Limb (tissue), 2 donors: ENCODE results near the gene TNP2.
A peak's percentile ranks its signal among the peaks of the same experiment; 100 is the strongest.

Experiments used
- DNase-seq, 2 donors: peaks; one replicate each; pipeline ENCODE4 v3.0.0-alpha.2; 2016; ENCODE audit errors: extremely low spot score in 2 of 2

TNP2 gene

GRCh38 chr16:11277607-11278337 is 8.6 kb upstream of the TNP2 start:
- no peak for DNase-seq

- DNase-seq = no peak
Observed at GRCh38 chr16:11276896-11277593, 7.9 kb upstream of the TNP2 start.

- no peak for DNase-seq
Observed at GRCh38 chr16:11276143-11276895, 7.2 kb upstream of the TNP2 start, which contains the start of gene PRM2. Gene PRM2 (minus strand): TSS chr16:11276480. CDS start chr16:11276370, 110 bp downstream.

- no peak for DNase-seq
Observed at GRCh38 chr16:11274964-11275363, 5.8 kb upstream of the TNP2 start.

GRCh38 chr16:11273721-11274324 is 4.7 kb upstream of the TNP2 start:
- peak in 1 of 2 donors; percentile 56 for DNase-seq

GRCh38 chr16:11272921-11273720 is 4.0 kb upstream of the TNP2 start, which contains the start of gene PRM3:
Gene PRM3 (minus strand): TSS chr16:11273629. CDS start chr16:11273595, 34 bp downstream.
- no peak for DNase-seq

GRCh38 chr16:11272484-11272883 is 3.4 kb upstream of the TNP2 start:
- no peak for DNase-seq

GRCh38 chr16:11271610-11272009 is 2.5 kb upstream of the TNP2 start:
- no peak for DNase-seq

GRCh38 chr16:11270602-11271162 is 1.6 kb upstream of the TNP2 start:
- no peak for DNase-seq

GRCh38 chr16:11265124-11265523 is 4.0 kb downstream of the TNP2 start:
- DNase-seq = no peak

GRCh38 chr16:11264155-11264832 is 4.8 kb downstream of the TNP2 start:
- no peak for DNase-seq

GRCh38 chr16:11263737-11264136 is 5.4 kb downstream of the TNP2 start:
- DNase-seq = no peak

GRCh38 chr16:11262915-11263314 is 6.2 kb downstream of the TNP2 start:
- DNase-seq = no peak

GRCh38 chr16:11260596-11260966 is 8.5 kb downstream of the TNP2 start:
- DNase-seq = no peak

- DNase-seq = no peak
Observed at GRCh38 chr16:11259655-11260595, 9.2 kb downstream of the TNP2 start.

- DNase-seq = peak in 1 of 2 donors; percentile 3
Observed at GRCh38 chr16:11258553-11259492, 10.3 kb downstream of the TNP2 start.

- DNase-seq = peak; percentile 80
Observed at GRCh38 chr16:11257131-11257938, 11.8 kb downstream of the TNP2 start.
